ENCODE results near the gene SDSL.

- peak; percentile 64 for TF ChIP-seq CTCF (conservative IDR thresholded peaks at IDR 0.05; ENCODE audit: low read length)
- no peak for TF ChIP-seq EZH2phosphoT487 (IDR thresholded peaks at IDR 0.05; ENCODE audit: borderline replicate concordance)
Observed at GRCh38 chr12:113461666-113462065, 39.5 kb downstream of the SDSL start.

Data from Loucy (cell line).